Measurements from ENCODE around the gene ZBTB40.

The ZBTB40 gene

DNA sequence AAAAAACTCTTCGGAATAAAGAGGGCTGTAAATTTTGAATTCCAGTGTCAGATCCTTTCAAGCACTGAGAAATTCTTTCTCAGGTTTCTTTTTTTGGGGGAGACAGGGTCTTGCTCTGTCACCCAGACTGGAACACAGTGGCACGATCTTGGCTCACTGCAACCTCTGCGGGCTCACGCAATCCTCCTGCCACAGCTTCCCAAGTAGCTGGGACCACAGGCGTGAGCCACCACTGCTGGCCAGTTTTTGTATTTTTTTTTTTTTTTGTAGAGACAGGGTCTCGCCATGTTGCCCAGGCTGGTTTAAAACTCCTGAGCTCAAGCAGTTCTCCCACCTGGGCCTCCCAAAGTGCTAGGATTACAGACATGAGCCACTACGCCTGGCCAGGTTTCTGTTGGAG is 76.8 kb downstream of the ZBTB40 start:
- H3K36me3 Mint-ChIP-seq (ENCODE audit: low read depth): peaks cover 10% of the 10 kb centered on the region
- H3K27me3 Mint-ChIP-seq (ENCODE audit: low read depth): no peaks in the 10 kb centered on the region
- no peaks in the 10 kb centered on the region for H3K9me3 Mint-ChIP-seq
- DNase-seq (ENCODE audit: low spot score): no peak
- H3K27ac Mint-ChIP-seq: no peak overlapping the region
- H3K4me3 Mint-ChIP-seq: no peak overlapping the region
- H3K4me1 Mint-ChIP-seq (ENCODE audit: low read depth): no peaks in the 10 kb centered on the region

DNA sequence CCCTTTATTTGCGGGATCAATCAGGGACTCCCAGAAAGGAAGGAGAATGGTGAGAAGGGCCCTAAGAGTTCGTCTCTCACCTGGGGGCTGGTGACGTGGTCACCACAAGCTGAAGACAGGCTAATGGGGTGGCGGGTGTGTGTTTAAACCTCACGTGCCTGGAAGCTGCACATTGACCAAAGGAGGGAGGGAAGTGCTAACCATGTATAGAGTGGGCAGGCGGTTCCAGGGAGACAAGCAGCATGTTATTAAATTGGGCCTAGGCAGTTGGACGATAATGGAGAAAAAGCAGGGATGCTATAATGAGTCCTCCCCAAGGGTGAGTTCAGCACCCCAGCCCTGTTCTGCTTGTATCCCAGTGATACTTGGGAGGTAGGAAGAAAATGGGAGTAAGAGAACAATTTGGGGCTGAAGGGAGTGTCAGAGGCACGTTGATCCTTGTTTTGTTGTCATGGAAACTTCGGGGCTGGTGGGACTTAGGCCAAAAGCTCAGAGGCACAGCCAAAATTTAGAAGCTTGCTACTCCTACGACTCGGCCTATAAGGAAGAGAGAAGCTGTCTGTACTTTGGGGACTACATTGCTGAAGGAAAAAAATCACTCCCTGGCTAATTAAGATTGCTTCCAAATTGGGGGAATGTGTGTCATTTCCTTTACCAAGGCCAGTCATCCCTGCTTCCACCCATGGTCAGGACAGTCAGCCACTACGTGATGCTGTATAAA is 78.4 kb downstream of the ZBTB40 start:
- no peaks in the 10 kb centered on the region for H3K9me3 Mint-ChIP-seq
- H3K4me1 Mint-ChIP-seq (ENCODE audit: low read depth): no peaks in the 10 kb centered on the region
- H3K4me3 Mint-ChIP-seq: no peak overlapping the region
- DNase-seq (ENCODE audit: low spot score): no peak
- no peaks in the 10 kb centered on the region for H3K27me3 Mint-ChIP-seq (ENCODE audit: low read depth)
- peaks cover 1% of the 10 kb centered on the region for H3K36me3 Mint-ChIP-seq (ENCODE audit: low read depth)
- H3K27ac Mint-ChIP-seq: no peak overlapping the region

GRCh38 chr1:22530715-22531114 is 79.1 kb downstream of the ZBTB40 start:
- H3K4me3 Mint-ChIP-seq: no peak overlapping the region
- H3K4me1 Mint-ChIP-seq (ENCODE audit: low read depth): no peaks in the 10 kb centered on the region
- DNase-seq (ENCODE audit: low spot score): no peak
- H3K9me3 Mint-ChIP-seq: no peaks in the 10 kb centered on the region
- no peak overlapping the region for H3K27ac Mint-ChIP-seq
- no peaks in the 10 kb centered on the region for H3K27me3 Mint-ChIP-seq (ENCODE audit: low read depth)
- H3K36me3 Mint-ChIP-seq (ENCODE audit: low read depth): peaks cover 1% of the 10 kb centered on the region

DNA sequence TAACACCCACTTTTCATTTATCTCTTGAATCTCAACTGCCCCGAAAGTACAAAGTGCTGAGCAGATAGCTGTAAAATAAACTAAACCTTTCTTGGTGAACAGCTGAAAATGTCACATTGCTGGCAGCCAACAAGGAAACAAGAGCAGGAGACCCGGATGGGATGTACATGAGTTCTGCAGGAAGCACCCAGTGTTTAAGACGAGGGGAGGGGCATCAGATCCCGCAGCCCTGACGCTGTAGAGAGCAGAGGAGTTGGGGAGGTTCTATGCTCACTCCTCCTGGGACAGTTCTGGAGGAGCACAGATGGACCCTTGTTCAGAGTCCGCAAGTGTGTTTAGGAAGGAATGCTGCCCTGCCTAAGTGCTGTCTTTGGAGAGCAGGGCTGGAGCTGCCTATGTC is 79.6 kb downstream of the ZBTB40 start:
- Mint-ChIP-seq H3K9me3 (no peaks in the 10 kb centered on the region), H3K27me3 (ENCODE audit: low read depth) (no peaks in the 10 kb centered on the region), H3K27ac (no peak overlapping the region), H3K4me1 (ENCODE audit: low read depth) (no peaks in the 10 kb centered on the region), H3K4me3 (no peak overlapping the region), H3K36me3 (ENCODE audit: low read depth) (peaks cover 1% of the 10 kb centered on the region)
- DNase-seq (ENCODE audit: low spot score): no peak

- Mint-ChIP-seq H3K27ac (no peak overlapping the region), H3K36me3 (ENCODE audit: low read depth) (no peaks in the 10 kb centered on the region), H3K27me3 (ENCODE audit: low read depth) (no peaks in the 10 kb centered on the region), H3K4me3 (no peak overlapping the region), H3K4me1 (ENCODE audit: low read depth) (no peaks in the 10 kb centered on the region), H3K9me3 (no peaks in the 10 kb centered on the region)
- DNase-seq (ENCODE audit: low spot score): no peak
Measured at GRCh38 chr1:22533244-22533895, 81.7 kb downstream of the ZBTB40 start.

DNA sequence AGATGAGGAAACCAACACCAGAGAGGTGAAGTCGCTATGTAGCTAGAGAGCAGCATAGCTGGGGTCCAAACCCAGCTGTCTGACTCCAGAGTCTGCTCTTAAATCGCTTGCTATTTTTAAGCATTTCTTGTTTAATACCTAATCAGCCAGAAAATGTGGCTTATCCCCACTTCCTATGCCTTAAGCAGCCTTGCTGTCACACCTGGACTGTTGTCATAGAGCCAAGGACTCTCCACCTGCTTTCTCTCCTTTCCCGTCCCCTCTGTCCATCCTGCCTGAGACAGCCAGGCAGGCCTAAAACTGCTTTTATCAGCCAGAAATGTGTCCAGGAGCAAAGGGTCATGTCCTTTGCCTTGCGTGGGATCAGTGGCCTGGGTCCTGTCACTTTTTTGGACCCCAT is 83.3 kb downstream of the ZBTB40 start:
- Mint-ChIP-seq H3K4me1 (ENCODE audit: low read depth) (no peaks in the 10 kb centered on the region), H3K27me3 (ENCODE audit: low read depth) (no peaks in the 10 kb centered on the region), H3K4me3 (no peak overlapping the region), H3K27ac (no peak overlapping the region), H3K36me3 (ENCODE audit: low read depth) (no peaks in the 10 kb centered on the region), H3K9me3 (no peaks in the 10 kb centered on the region)
- DNase-seq (ENCODE audit: low spot score): no peak

- Mint-ChIP-seq H3K4me1 (ENCODE audit: low read depth) (no peaks in the 10 kb centered on the region), H3K9me3 (no peaks in the 10 kb centered on the region), H3K36me3 (ENCODE audit: low read depth) (no peaks in the 10 kb centered on the region), H3K27ac (no peak overlapping the region), H3K4me3 (no peak overlapping the region), H3K27me3 (ENCODE audit: low read depth) (no peaks in the 10 kb centered on the region)
- no peak for DNase-seq (ENCODE audit: low spot score)
Measured at GRCh38 chr1:22535399-22535798, 83.7 kb downstream of the ZBTB40 start.

DNA sequence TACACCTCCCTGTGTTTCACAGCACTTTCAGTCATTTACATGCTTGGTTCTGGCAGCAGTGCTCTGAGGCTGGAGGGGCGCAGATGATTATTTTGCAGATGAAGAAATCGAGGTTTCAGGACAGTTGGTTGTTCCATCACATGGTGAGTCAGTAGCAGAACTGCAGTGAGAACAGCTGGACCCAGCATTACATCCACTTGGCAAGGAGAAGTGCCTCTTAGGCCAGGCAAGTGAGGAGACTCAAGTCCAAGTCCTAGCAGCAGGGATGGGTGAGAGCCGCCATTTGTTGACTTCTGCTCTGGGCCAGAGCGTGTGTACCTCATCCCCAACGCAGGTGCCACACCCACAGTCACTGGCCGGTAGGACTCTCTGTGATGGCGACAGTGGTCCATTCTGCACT is 84.9 kb downstream of the ZBTB40 start:
- Mint-ChIP-seq H3K36me3 (ENCODE audit: low read depth) (no peaks in the 10 kb centered on the region), H3K27me3 (ENCODE audit: low read depth) (no peaks in the 10 kb centered on the region), H3K9me3 (no peaks in the 10 kb centered on the region), H3K4me3 (no peak overlapping the region), H3K4me1 (ENCODE audit: low read depth) (no peaks in the 10 kb centered on the region), H3K27ac (no peak overlapping the region)
- no peak for DNase-seq (ENCODE audit: low spot score)

GRCh38 chr1:22537441-22538139 is 85.9 kb downstream of the ZBTB40 start:
- no peak overlapping the region for H3K4me3 Mint-ChIP-seq
- H3K27ac Mint-ChIP-seq: no peak overlapping the region
- no peak for DNase-seq (ENCODE audit: low spot score)
- no peaks in the 10 kb centered on the region for H3K9me3 Mint-ChIP-seq
- H3K36me3 Mint-ChIP-seq (ENCODE audit: low read depth): no peaks in the 10 kb centered on the region
- no peaks in the 10 kb centered on the region for H3K4me1 Mint-ChIP-seq (ENCODE audit: low read depth)
- H3K27me3 Mint-ChIP-seq (ENCODE audit: low read depth): no peaks in the 10 kb centered on the region

GRCh38 chr1:22539510-22540118 is 88.0 kb downstream of the ZBTB40 start:
- no peak overlapping the region for H3K27ac Mint-ChIP-seq

GRCh38 chr1:22540337-22540736 is 88.7 kb downstream of the ZBTB40 start:
- Mint-ChIP-seq H3K27me3 (ENCODE audit: low read depth) (no peaks in the 10 kb centered on the region), H3K9me3 (no peaks in the 10 kb centered on the region), H3K4me3 (no peak overlapping the region), H3K36me3 (ENCODE audit: low read depth) (no peaks in the 10 kb centered on the region), H3K4me1 (ENCODE audit: low read depth) (no peaks in the 10 kb centered on the region), H3K27ac (no peak overlapping the region)
- DNase-seq (ENCODE audit: low spot score): no peak

More at GRCh38 chr1:22539510-22540118, 88.0 kb downstream of the ZBTB40 start:
- H3K4me3 Mint-ChIP-seq: no peak overlapping the region
- H3K36me3 Mint-ChIP-seq (ENCODE audit: low read depth): no peaks in the 10 kb centered on the region
- DNase-seq (ENCODE audit: low spot score): no peak
- H3K27me3 Mint-ChIP-seq (ENCODE audit: low read depth): no peaks in the 10 kb centered on the region
- H3K9me3 Mint-ChIP-seq: no peaks in the 10 kb centered on the region
- no peaks in the 10 kb centered on the region for H3K4me1 Mint-ChIP-seq (ENCODE audit: low read depth)

- Mint-ChIP-seq H3K27ac (no peak overlapping the region), H3K36me3 (ENCODE audit: low read depth) (no peaks in the 10 kb centered on the region), H3K4me1 (ENCODE audit: low read depth) (no peaks in the 10 kb centered on the region), H3K4me3 (no peak overlapping the region), H3K9me3 (no peaks in the 10 kb centered on the region), H3K27me3 (ENCODE audit: low read depth) (peaks cover 12% of the 10 kb centered on the region)
- DNase-seq (ENCODE audit: low spot score): no peak
Measured at GRCh38 chr1:22542886-22543285, 91.2 kb downstream of the ZBTB40 start.

DNA sequence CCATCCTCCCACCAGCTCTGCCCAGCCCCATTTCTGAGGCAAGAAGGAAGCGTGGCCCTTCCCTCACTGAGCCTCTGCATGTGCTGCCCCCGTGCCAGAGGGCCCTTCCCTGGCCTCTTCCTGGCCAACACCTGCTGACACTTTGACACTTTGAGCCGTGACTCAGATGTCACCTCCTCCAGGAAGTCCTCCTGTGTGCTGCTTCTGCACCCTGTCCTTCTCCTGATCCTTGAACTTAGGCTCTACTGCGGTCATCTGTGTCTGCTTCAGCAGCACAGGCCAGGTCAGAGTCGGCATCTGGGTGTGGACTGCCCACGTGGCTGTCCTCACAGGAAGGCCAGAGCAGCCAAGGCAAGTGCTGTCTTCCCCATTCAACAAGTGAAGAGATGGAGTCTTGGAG is 92.0 kb downstream of the ZBTB40 start:
- peaks cover 15% of the 10 kb centered on the region for H3K27me3 Mint-ChIP-seq (ENCODE audit: low read depth)
- no peak for DNase-seq (ENCODE audit: low spot score)
- H3K4me1 Mint-ChIP-seq (ENCODE audit: low read depth): no peaks in the 10 kb centered on the region
- no peaks in the 10 kb centered on the region for H3K9me3 Mint-ChIP-seq
- H3K36me3 Mint-ChIP-seq (ENCODE audit: low read depth): no peaks in the 10 kb centered on the region
- no peak overlapping the region for H3K4me3 Mint-ChIP-seq
- no peak overlapping the region for H3K27ac Mint-ChIP-seq

GRCh38 chr1:22544606-22545005 is 93.0 kb downstream of the ZBTB40 start:
- no peak for DNase-seq (ENCODE audit: low spot score)
- Mint-ChIP-seq H3K4me3 (no peak overlapping the region), H3K4me1 (ENCODE audit: low read depth) (no peaks in the 10 kb centered on the region), H3K27me3 (ENCODE audit: low read depth) (peaks cover 15% of the 10 kb centered on the region), H3K36me3 (ENCODE audit: low read depth) (no peaks in the 10 kb centered on the region), H3K9me3 (no peaks in the 10 kb centered on the region), H3K27ac (no peak overlapping the region)
